ENCODE measurements around the gene TRAK1.

Gene TRAK1

DNA sequence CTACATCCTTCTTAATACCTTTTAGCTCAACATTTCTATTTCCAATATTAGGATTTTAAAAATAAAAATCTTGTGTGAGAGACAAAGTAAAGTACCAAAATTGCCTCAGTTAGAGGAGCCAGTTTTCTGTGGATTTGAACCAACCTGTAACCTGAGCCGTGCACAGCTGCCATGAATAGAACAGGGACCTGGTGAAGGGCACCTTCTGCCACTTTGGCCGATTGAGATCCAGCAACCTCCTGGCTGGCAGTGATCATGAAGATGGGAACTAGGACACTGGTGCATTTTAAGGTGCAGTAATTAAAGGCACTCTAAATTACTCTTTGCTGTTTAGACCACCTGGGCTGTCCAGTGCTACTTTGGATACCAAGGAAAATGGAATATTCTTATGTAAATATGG, 34.3 kb upstream of the TRAK1 start:
- H3K36me3 ChIP-seq (ENCODE audit: control insufficient read depth, insufficient read depth, low read length) = no peaks in the 10 kb centered on the region
- no peaks in the 10 kb centered on the region for H3K9me3 ChIP-seq (ENCODE audit: control insufficient read depth, insufficient read depth, low read length)
- H3K4me3 ChIP-seq (ENCODE audit: low read depth, low read length) = no peak overlapping the region
- peaks cover 35% of the 10 kb centered on the region for H3K4me1 ChIP-seq (ENCODE audit: control insufficient read depth, insufficient read depth, low read length)
- no peak overlapping the region for H3K9ac ChIP-seq (ENCODE audit: low read depth, low read length)
- H3K27me3 ChIP-seq (ENCODE audit: control insufficient read depth, insufficient read depth, low read length) = no peaks in the 10 kb centered on the region

DNA sequence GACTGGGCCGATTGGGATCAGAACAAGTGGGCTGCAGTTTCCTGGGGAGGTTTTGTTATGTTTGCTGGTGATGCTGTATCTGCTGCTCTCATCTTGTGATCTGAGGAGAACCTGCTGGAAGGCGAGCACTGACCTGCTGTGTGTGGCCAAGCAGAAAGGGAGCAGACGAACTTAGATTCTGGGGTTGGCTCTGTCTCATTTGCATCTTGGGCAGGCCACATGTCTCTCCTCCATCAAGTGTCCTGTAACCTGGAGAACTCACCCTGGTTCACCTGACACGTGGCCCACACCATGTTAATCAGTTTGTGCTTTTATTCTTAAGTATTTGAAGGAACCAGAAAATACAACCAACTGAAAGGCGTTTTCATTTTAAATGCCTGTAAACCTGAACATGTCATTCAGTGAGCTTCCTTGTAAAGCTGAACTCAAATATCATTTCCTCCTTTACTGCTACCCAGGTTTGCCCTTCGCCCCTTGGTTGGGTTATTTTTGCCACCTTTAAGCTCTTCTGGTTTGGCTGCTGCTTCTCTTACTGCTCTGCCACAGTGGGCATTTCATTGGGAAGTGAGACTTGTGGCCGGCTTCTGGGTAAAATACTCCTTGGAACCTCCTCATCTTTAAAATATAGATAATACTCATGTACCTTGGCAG, 33.5 kb upstream of the TRAK1 start:
- H3K9me3 ChIP-seq (ENCODE audit: control insufficient read depth, insufficient read depth, low read length) = no peaks in the 10 kb centered on the region
- H3K27me3 ChIP-seq (ENCODE audit: control insufficient read depth, insufficient read depth, low read length) = no peaks in the 10 kb centered on the region
- no peaks in the 10 kb centered on the region for H3K36me3 ChIP-seq (ENCODE audit: control insufficient read depth, insufficient read depth, low read length)
- peaks cover 37% of the 10 kb centered on the region for H3K4me1 ChIP-seq (ENCODE audit: control insufficient read depth, insufficient read depth, low read length)
- no peak overlapping the region for H3K9ac ChIP-seq (ENCODE audit: low read depth, low read length)
- H3K4me3 ChIP-seq (ENCODE audit: low read depth, low read length) = no peak overlapping the region

DNA sequence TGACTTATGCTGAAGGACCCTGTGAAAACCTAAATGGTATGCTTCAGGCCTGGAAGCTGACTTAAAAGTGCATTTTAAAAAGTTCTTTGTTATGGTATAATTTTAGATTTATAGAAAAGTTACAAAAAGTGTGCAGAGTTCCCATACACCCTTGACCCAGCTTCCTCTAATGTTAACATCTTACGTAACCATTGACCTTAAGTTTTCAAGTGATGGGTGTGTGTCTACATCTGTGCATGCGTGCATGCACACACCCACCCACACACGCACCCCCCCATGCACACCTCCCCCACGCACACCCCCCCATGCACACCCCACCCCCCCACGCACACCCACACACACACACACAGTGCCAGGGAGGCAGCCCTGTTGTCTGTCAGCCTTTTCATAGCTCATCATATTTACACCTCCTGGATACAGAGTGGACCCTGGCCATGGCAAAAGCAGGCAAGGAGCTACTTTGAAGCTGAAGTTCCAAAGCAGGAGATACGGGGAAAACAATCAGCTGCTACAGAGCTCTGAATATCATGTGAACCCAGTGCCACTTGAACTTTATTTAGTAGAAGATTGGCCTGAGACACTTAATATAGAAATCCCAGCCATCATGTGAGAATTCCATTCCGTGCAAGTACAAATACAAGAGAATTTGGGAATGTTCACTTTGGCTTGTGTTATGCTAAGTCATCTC, 30.0 kb upstream of the TRAK1 start:
- Histone ChIP-seq H3K4me3 (ENCODE audit: low read depth, low read length) (no peak overlapping the region), H3K36me3 (ENCODE audit: control insufficient read depth, insufficient read depth, low read length) (no peaks in the 10 kb centered on the region), H3K4me1 (ENCODE audit: control insufficient read depth, insufficient read depth, low read length) (peaks cover 31% of the 10 kb centered on the region), H3K9ac (ENCODE audit: low read depth, low read length) (no peak overlapping the region), H3K9me3 (ENCODE audit: control insufficient read depth, insufficient read depth, low read length) (no peaks in the 10 kb centered on the region), H3K27me3 (ENCODE audit: control insufficient read depth, insufficient read depth, low read length) (no peaks in the 10 kb centered on the region)

DNA sequence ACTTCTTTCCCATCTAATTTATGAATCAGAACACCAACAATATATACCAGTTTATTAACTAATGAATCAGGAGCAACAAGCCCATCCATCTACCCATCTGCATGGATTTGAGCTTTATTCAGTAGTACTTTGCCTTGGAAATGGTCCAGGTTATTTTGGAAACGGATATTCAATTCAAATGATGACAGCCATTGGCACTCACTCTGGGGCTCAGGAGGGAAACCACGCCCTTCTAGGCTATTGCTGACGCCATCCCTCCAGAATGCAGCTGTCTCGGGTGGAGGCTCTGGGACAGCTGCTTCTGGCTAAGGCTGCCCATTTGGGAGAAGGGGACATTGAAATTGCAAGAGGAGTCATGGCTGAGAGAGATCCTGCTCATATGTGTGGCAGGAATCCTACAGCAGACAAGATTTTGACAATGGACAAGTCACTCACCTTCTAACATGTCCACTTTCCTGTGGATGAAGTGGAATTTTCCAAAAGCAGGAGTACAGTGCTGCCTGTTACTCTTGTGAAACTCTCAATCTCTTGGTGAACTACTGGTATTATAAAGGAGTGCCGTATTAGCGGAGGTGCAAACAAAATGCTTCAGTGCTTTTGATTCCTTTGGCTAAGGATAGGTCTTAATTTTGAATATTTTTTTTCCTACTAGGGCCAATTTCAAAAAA, 29.3 kb upstream of the TRAK1 start:
- H3K4me3 ChIP-seq (ENCODE audit: low read depth, low read length) = no peak overlapping the region
- H3K9ac ChIP-seq (ENCODE audit: low read depth, low read length) = no peak overlapping the region
- H3K9me3 ChIP-seq (ENCODE audit: control insufficient read depth, insufficient read depth, low read length) = no peaks in the 10 kb centered on the region
- peaks cover 37% of the 10 kb centered on the region for H3K4me1 ChIP-seq (ENCODE audit: control insufficient read depth, insufficient read depth, low read length)
- no peaks in the 10 kb centered on the region for H3K27me3 ChIP-seq (ENCODE audit: control insufficient read depth, insufficient read depth, low read length)
- H3K36me3 ChIP-seq (ENCODE audit: control insufficient read depth, insufficient read depth, low read length) = no peaks in the 10 kb centered on the region

DNA sequence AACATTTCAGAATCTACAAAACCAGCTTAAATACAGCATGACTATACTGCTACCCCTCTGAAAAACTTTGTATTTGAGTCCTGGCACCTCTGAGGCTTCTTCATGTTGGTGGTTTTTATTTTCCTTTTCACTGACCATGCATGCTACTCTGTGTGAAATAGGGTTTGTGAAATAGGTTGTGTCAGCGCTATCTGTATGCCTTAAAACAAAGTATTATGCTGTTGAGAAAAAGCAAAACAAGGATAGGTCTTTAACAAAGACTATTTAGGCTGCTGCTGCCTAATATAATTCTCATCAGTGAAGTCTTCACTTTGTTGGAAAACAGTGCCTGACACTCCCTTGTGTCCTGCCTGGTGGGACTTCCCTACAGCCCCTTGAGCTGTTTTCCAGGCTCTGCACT, 28.7 kb upstream of the TRAK1 start:
- Histone ChIP-seq H3K9ac (ENCODE audit: low read depth, low read length) (no peak overlapping the region), H3K9me3 (ENCODE audit: control insufficient read depth, insufficient read depth, low read length) (no peaks in the 10 kb centered on the region), H3K36me3 (ENCODE audit: control insufficient read depth, insufficient read depth, low read length) (no peaks in the 10 kb centered on the region), H3K27me3 (ENCODE audit: control insufficient read depth, insufficient read depth, low read length) (no peaks in the 10 kb centered on the region), H3K4me1 (ENCODE audit: control insufficient read depth, insufficient read depth, low read length) (peaks cover 40% of the 10 kb centered on the region), H3K4me3 (ENCODE audit: low read depth, low read length) (no peak overlapping the region)

DNA sequence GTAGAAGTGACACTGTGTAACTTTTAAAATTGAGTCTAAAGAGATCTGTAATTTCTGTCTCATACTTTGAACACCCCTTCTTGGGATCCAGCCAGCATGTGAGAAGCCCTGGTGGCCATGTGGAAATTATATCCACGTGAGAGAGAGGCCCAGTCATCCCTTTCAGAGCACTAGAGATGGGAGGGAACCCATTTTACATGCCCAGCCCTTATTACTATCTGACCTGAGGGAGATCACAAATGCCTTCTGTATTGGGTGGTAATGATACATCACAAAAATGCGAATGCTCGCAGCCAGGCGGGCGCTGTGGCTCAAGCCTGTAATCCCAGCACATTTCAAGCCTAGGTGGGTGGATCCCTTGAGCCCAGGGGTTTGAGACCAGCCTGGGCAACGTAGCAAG, 27.3 kb upstream of the TRAK1 start:
- Histone ChIP-seq H3K9me3 (ENCODE audit: control insufficient read depth, insufficient read depth, low read length) (no peaks in the 10 kb centered on the region), H3K4me1 (ENCODE audit: control insufficient read depth, insufficient read depth, low read length) (peaks cover 37% of the 10 kb centered on the region), H3K4me3 (ENCODE audit: low read depth, low read length) (no peak overlapping the region), H3K36me3 (ENCODE audit: control insufficient read depth, insufficient read depth, low read length) (no peaks in the 10 kb centered on the region), H3K27me3 (ENCODE audit: control insufficient read depth, insufficient read depth, low read length) (no peaks in the 10 kb centered on the region), H3K9ac (ENCODE audit: low read depth, low read length) (no peak overlapping the region)

DNA sequence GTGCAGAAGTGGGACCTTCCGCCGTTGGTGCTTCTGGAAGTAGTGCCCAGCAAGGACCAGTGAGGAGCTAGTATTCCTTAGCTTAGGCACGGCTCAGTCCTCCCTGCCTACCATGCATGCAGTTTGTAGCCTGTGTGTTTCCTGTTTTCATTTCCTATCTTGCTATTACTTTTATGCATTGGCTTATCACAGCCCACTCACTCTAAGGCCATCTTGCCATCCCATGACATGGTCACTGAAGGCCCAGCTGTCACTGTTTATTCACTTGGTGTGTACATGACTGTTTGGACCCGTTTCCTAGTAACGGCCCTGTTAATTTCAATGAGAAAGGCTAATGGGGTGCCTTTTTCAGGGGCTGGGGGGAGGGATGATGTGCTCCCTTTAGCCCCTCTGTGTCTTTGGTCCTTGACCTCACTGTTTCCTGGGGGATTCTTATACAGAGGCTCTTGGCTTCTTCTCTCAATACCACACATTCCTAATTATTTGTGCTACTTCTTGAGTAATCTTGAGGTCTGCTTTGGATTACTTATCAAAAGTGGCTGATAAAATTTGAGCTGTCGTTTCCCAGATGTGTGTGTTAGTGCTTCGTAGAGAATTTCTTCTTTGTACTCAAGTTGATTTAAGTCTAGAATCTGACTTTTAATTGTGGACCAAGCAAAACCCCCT, 24.5 kb upstream of the TRAK1 start:
- no peaks in the 10 kb centered on the region for H3K27me3 ChIP-seq (ENCODE audit: control insufficient read depth, insufficient read depth, low read length)
- H3K9ac ChIP-seq (ENCODE audit: low read depth, low read length) = no peak overlapping the region
- H3K4me1 ChIP-seq (ENCODE audit: control insufficient read depth, insufficient read depth, low read length) = peaks cover 29% of the 10 kb centered on the region
- no peaks in the 10 kb centered on the region for H3K9me3 ChIP-seq (ENCODE audit: control insufficient read depth, insufficient read depth, low read length)
- no peak overlapping the region for H3K4me3 ChIP-seq (ENCODE audit: low read depth, low read length)
- no peaks in the 10 kb centered on the region for H3K36me3 ChIP-seq (ENCODE audit: control insufficient read depth, insufficient read depth, low read length)

DNA sequence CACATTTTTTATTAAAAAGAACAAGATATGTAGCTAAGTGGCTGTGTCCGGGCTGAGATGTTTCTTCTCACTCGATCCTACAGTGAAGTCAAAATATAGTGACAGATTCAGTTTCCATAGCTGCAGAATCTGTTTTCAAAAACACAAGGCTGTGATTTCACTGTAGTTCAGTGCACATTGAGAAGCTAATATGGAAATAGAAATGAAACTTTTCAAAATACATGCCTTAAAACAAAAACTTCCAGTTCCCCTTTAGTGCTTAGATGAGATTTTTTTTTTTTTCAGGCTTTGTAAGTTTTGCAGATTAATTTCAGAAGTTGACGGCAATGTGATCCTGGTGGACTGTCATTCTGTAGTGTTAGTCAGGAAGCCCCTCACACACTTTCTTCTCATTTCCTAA, 23.8 kb upstream of the TRAK1 start:
- Histone ChIP-seq H3K36me3 (ENCODE audit: control insufficient read depth, insufficient read depth, low read length) (no peaks in the 10 kb centered on the region), H3K4me3 (ENCODE audit: low read depth, low read length) (no peak overlapping the region), H3K27me3 (ENCODE audit: control insufficient read depth, insufficient read depth, low read length) (no peaks in the 10 kb centered on the region), H3K9me3 (ENCODE audit: control insufficient read depth, insufficient read depth, low read length) (no peaks in the 10 kb centered on the region), H3K9ac (ENCODE audit: low read depth, low read length) (no peak overlapping the region), H3K4me1 (ENCODE audit: control insufficient read depth, insufficient read depth, low read length) (peaks cover 29% of the 10 kb centered on the region)

DNA sequence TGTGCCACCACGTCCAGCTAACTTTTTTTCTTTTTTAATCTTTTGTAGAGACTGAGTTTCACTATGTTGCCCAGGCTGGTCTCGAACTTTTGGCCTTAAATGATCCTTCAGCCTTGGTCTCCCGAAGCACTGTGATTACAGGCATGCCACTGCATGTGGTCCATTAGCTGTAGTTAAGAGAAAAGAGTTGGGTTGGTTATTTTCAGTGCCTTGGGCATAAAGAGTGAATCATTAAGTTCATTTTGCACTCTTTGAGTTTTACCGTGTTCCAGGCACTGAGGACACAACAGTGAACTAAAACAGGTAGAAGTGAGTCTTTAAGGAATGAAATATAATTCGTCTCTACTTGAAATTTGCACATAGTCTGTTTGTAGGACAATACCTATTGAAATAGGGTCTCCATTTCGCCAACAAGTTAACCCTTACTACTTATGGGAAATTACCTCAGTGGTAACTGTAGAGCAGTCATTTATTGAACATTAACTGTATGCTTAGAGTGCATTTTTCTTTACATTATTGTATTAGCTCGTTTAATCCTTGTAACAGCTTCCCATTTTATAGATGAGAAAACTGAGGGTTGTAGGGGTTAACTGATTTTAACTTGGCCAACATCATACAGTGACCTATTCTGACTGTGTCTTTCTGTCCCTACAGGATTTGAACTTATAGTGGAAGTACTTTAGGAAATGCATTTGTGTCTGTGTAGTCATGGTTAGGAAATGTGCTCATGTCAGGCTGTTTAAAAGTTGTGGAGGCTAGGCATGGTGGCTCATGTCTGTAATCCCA, 22.7 kb upstream of the TRAK1 start:
- Histone ChIP-seq H3K4me3 (ENCODE audit: low read depth, low read length) (no peak overlapping the region), H3K4me1 (ENCODE audit: control insufficient read depth, insufficient read depth, low read length) (peaks cover 23% of the 10 kb centered on the region), H3K9me3 (ENCODE audit: control insufficient read depth, insufficient read depth, low read length) (no peaks in the 10 kb centered on the region), H3K27me3 (ENCODE audit: control insufficient read depth, insufficient read depth, low read length) (no peaks in the 10 kb centered on the region), H3K9ac (ENCODE audit: low read depth, low read length) (no peak overlapping the region), H3K36me3 (ENCODE audit: control insufficient read depth, insufficient read depth, low read length) (no peaks in the 10 kb centered on the region)

DNA sequence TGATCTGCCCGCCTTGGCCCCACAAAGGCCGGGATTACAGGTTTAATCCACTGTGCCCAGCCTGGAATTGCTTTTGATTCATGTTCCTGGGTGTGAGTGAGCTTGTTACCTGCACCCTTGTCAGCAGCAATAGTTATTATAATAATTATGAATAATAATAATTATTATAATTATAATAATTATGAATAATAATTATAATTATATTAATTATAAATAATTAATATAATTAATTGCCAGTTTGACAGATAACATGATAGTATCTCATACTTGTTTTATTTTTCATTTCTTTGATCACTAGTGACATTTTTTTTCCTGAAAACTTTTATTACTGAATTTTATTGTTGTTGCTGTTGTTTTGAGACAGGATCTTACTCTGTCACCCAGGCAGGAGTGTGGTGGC, 21.1 kb upstream of the TRAK1 start:
- H3K4me1 ChIP-seq (ENCODE audit: control insufficient read depth, insufficient read depth, low read length) = peaks cover 22% of the 10 kb centered on the region
- H3K9me3 ChIP-seq (ENCODE audit: control insufficient read depth, insufficient read depth, low read length) = no peaks in the 10 kb centered on the region
- H3K4me3 ChIP-seq (ENCODE audit: low read depth, low read length) = no peak overlapping the region
- H3K9ac ChIP-seq (ENCODE audit: low read depth, low read length) = no peak overlapping the region
- H3K27me3 ChIP-seq (ENCODE audit: control insufficient read depth, insufficient read depth, low read length) = no peaks in the 10 kb centered on the region
- H3K36me3 ChIP-seq (ENCODE audit: control insufficient read depth, insufficient read depth, low read length) = no peaks in the 10 kb centered on the region

DNA sequence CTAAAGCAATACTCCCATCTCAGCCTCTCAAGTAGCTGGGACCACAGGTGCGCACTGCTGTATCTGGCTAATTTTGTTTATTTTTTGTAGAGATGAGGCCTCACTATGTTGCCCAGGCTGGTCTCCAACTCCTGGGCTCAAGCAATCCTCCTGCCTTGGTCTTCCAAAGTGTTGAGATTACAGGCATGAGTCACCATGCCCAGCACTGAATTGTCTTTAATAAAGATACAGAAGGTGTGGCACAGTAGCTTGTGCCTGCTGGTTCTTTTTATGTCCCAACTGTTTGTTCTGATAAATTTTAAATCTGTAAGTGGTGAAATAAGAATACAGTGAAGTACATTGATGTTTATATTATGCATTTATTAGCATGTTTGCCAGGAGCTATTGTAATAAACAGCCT, 20.6 kb upstream of the TRAK1 start:
- H3K27me3 ChIP-seq (ENCODE audit: control insufficient read depth, insufficient read depth, low read length) = no peaks in the 10 kb centered on the region
- peaks cover 22% of the 10 kb centered on the region for H3K4me1 ChIP-seq (ENCODE audit: control insufficient read depth, insufficient read depth, low read length)
- no peaks in the 10 kb centered on the region for H3K9me3 ChIP-seq (ENCODE audit: control insufficient read depth, insufficient read depth, low read length)
- no peak overlapping the region for H3K4me3 ChIP-seq (ENCODE audit: low read depth, low read length)
- H3K9ac ChIP-seq (ENCODE audit: low read depth, low read length) = no peak overlapping the region
- H3K36me3 ChIP-seq (ENCODE audit: control insufficient read depth, insufficient read depth, low read length) = no peaks in the 10 kb centered on the region
